Erythroblast (primary cell): ENCODE data around the gene HMX1.

Experiments used
- GATA1 ChIP-seq: IDR thresholded peaks from 2 replicates; pipeline ENCODE4 v1.6.1; 2011; ENCODE audit warnings: low read depth, mild to moderate bottlenecking, control low read depth, low read length, moderate library complexity
- POLR2A ChIP-seq: IDR thresholded peaks from 2 replicates; pipeline ENCODE4 v1.6.1; 2011; ENCODE audit warnings: mild to moderate bottlenecking, low read length

- no peak for TF ChIP-seq POLR2A
- no peak for TF ChIP-seq GATA1
These were observed 20.3 kb upstream of the HMX1 start for GRCh38 chr4:8891646-8892555.
